22Rv1 (cell line): ENCODE data around the gene CDYL.
A peak's percentile ranks its signal among the peaks of the same experiment; 100 is the strongest.

ENCODE experiments used
- CTCF ChIP-seq: fragments of 450-650 bp; IDR thresholded peaks from 2 replicates; pipeline ENCODE4 v1.5.1; 2017; ENCODE audit warnings: mild to moderate bottlenecking
- ZFX ChIP-seq: fragments of 450-650 bp; IDR thresholded peaks from 2 replicates; pipeline ENCODE4 v1.6.1; 2017; ENCODE audit warnings: antibody characterized with exemption, borderline replicate concordance

GRCh38 chr6:4848382-4849068 is 72.3 kb downstream of the CDYL start:
- TF ChIP-seq CTCF (peak; percentile 80), ZFX (no peak)
